Upper lobe of left lung (tissue), 4 donors: ENCODE data around the gene GPR173.

Source experiments
- CTCF ChIP-seq, 6 experiments: fragments of 450-650 bp in 4 of 6; fragments of 200-600 bp in 2 of 6; sonication (generic) in 2 of 6; IDR thresholded peaks; one replicate each; pipeline ENCODE4 v1.5.1; 2016 to 2019; ENCODE audit warnings: antibody characterized with exemption in 6 of 6
- EP300 ChIP-seq, 4 donors: sonication (generic); formaldehyde crosslinking; IDR thresholded peaks; one replicate each; pipeline ENCODE4 v1.5.1; 2017; ENCODE audit warnings: antibody characterized with exemption in 4 of 4, control low read depth in 2 of 4
- POLR2AphosphoS5 ChIP-seq, 2 donors: sonication (generic); formaldehyde crosslinking; IDR thresholded peaks; one replicate each; pipeline ENCODE4 v1.5.1; 2017; ENCODE audit warnings: antibody characterized with exemption in 2 of 2

DNA sequence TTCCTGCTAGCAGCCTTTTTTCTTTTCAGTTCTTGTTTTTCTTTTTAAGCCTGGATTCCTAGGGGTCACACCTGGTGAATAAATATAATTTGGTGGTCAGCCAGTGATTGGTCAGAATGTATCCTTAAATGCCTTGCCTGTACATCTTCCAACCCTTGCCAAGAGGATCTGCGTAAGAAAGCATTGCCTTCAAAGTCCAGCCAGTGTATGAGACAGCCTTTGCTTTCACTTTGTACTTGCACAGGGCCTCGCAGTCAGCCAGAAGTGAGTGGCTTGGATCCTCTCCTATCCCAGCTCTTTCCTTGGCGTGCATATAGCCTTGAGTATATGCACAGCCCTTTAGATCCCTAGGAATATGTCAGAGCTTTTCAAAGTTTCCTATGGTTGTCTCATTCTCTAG lies 67.5 kb downstream of the GPR173 start:
- TF ChIP-seq EP300 (IDR thresholded peaks at IDR 0.05) (no peak), CTCF (IDR thresholded peaks at IDR 0.05) (no peak), POLR2AphosphoS5 (IDR thresholded peaks at IDR 0.05) (no peak)
